DND-41 (cell line): Measurements from ENCODE around the gene SH2D3A.

Experiments used
- EZH2 ChIP-seq: IDR thresholded peaks from 3 replicates; pipeline ENCODE4 v1.6.1; 2012; ENCODE audit warnings: borderline replicate concordance, low read depth, mild to moderate bottlenecking, moderate library complexity, low read length, inconsistent platforms; ENCODE audit not compliant: severe bottlenecking
- TF ChIP-seq, protein P1 (sequence below): IDR thresholded peaks from 2 replicates; pipeline ENCODE4 v1.5.1; 2012; ENCODE audit warnings: borderline replicate concordance, low read length, moderate library complexity, mild to moderate bottlenecking; ENCODE audit not compliant: poor library complexity, severe bottlenecking; ENCODE audit errors: extremely low read depth

DNA sequence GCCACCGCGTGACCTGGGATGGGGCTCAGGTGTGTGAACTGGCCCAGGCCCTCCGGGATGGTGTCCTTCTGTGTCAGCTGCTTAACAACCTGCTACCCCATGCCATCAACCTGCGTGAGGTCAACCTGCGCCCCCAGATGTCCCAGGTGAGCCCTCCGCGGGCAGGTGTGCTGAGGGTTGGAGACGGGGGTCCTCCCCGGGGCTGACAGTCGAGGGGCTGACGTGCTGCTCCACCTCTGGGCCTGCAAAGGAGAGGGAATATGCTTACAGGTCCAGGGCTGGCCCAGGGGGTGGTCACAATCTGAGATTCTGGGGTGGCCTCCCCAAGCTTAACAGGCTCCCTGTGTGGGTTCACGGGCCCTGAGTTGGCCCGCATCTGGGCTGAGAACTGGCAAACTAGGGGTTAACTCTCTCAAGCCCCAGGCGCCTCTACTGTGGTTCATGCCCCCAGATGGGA, 5.7 kb upstream of the SH2D3A start:
- TF ChIP-seq, protein P1, sequence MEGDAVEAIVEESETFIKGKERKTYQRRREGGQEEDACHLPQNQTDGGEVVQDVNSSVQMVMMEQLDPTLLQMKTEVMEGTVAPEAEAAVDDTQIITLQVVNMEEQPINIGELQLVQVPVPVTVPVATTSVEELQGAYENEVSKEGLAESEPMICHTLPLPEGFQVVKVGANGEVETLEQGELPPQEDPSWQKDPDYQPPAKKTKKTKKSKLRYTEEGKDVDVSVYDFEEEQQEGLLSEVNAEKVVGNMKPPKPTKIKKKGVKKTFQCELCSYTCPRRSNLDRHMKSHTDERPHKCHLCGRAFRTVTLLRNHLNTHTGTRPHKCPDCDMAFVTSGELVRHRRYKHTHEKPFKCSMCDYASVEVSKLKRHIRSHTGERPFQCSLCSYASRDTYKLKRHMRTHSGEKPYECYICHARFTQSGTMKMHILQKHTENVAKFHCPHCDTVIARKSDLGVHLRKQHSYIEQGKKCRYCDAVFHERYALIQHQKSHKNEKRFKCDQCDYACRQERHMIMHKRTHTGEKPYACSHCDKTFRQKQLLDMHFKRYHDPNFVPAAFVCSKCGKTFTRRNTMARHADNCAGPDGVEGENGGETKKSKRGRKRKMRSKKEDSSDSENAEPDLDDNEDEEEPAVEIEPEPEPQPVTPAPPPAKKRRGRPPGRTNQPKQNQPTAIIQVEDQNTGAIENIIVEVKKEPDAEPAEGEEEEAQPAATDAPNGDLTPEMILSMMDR = no peak
- no peak for TF ChIP-seq EZH2
